Measurements from ENCODE around the gene CHST14.
"Not testable (repeated sequence)": the region's sequence is repeated elsewhere in the genome, so short reads cannot be mapped to it uniquely, and the experiment has no call there.

CHST14 gene

GRCh38 chr15:40441565-40442531 lies 28.9 kb upstream of the CHST14 start:
- peak in 1 of 2 experiments; percentile 39 for DNase-seq

DNA sequence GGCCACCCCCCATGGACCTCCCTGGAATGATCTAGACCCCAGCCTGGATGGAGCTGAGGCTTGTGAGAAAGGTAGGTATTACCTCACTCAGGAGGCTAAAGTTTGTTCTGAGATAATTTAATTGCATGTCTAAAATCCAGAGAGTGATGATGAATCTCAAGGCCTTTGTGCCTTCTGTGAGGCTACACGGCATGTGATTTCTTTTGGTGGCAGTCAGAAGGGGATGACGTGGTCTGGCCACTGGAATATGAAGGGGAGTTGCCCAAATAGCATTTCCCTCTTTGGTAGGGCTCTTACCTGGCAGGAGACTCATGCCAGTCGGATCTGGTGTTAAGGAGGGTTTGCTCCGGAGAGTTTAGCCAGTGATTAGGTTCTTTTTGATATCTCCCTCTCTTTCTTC lies 27.5 kb upstream of the CHST14 start:
- DNase-seq, result no peak

DNA sequence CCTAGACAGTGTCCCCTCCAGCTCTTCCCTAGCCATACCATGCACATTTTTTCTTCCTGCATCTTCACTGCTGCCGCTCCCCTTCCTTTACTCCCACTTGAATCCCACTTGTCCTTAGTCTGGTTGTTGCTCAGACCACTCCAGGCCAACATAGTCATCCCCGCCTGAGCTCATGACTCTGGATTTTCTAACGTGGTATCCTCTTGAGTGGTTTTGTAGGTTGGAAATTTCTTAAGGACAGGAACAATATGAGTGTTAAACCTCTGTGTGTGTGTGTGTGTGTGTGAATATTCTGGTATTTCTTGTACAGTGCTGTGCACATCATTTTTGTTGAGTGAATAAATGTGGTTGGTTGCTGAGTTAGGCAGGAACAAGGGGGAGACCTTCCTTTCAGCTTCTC lies 26.9 kb upstream of the CHST14 start:
- no peak for DNase-seq

GRCh38 chr15:40444736-40445135 lies 26.0 kb upstream of the CHST14 start:
- DNase-seq, result no peak

- DNase-seq, result no peak
These were observed 25.3 kb upstream of the CHST14 start for GRCh38 chr15:40445421-40445922.

GRCh38 chr15:40446144-40446543 lies 24.6 kb upstream of the CHST14 start:
- no peak for DNase-seq

GRCh38 chr15:40448354-40448753 lies 22.4 kb upstream of the CHST14 start:
- DNase-seq, result no peak

GRCh38 chr15:40449275-40449674 lies 21.5 kb upstream of the CHST14 start:
- no peak for DNase-seq

- DNase-seq, result no peak
These were observed 20.7 kb upstream of the CHST14 start for GRCh38 chr15:40450047-40450446.

DNA sequence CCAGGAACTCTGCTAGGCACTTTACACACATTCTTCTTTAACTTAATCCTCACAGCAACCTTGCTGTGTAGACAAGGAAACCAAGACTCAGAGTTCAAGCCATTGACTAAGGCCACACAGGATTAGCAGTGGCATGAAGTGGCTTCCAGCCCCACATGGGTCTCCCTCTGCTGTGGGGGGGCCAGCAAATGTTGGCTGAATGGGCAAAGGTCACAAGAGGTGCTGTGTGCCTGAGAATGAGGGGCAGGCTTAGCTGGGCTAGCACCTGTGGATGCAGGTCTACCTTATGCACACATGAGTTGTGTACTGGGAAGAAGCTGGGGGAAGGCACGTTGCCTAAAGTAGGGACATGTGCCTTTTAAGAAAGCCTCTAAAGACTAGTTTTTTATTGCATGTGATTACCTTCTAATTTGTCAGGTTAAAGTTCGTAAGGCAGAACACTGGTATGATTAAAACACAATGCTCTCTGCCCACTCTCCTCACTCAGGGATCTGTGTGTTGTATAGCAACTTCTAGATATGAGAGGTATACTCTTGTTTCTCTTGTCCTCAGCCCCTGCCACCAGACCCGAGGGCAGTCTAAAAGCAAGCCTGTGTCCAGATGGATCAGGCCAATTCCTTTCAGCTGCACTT lies 19.1 kb upstream of the CHST14 start:
- no peak for DNase-seq

GRCh38 chr15:40452296-40453090 lies 18.3 kb upstream of the CHST14 start:
- no peak for DNase-seq

DNA sequence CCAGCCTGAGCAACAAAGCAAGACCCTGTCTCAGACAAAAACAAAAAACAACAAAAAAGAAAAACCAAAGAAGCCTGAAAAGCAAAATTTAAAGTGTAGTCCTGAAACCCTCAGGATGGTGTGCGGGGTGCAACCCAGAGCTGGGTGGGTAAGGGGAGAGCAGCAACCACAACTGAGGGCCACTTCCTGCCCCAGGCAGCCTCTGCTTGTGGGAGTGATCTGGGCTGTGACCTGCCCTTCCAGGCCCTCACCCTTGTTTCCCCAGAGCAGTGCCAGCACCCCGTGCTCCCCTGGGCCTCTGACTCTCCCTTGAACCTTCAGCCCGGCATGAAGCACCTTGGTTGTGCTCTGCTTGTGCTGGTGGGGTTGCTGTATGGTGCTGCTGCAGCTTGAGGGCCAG lies 16.8 kb upstream of the CHST14 start:
- not testable (repeated sequence) for DNase-seq

GRCh38 chr15:40454904-40455391 lies 15.8 kb upstream of the CHST14 start:
- DNase-seq, result no peak

- DNase-seq, result no peak
These were observed 14.5 kb upstream of the CHST14 start for GRCh38 chr15:40456299-40456712.

- DNase-seq, result no peak
These were observed 14.0 kb upstream of the CHST14 start for GRCh38 chr15:40456738-40457137.

- DNase-seq, result no peak
These were observed 12.1 kb upstream of the CHST14 start for GRCh38 chr15:40458495-40459371.

- DNase-seq, result no peak
These were observed 11.3 kb upstream of the CHST14 start for GRCh38 chr15:40459391-40460015.

DNA sequence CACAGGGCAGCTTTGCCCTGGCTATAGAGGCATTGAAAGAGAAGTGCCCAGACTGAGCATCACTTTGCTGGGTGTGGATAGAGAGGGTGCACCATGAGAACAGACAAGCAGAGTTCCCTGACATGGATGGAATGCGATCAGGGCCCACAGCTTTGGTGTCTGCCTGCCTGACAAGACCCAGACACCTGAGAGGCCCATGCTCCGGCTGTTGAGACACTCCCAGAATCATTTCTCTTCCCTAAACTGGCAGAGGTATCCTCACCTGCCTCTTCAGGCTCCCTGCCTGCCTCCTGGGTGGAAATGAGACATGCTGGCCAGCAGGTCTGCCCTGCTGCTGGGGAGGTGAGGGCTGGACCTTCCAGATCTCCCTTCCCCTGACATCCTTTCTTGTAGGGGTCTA lies 10.4 kb upstream of the CHST14 start:
- DNase-seq, result no peak

- DNase-seq, result no peak
These were observed 8.8 kb upstream of the CHST14 start for GRCh38 chr15:40461958-40462357.

- no peak for DNase-seq
These were observed 7.5 kb upstream of the CHST14 start for GRCh38 chr15:40463279-40463678.

GRCh38 chr15:40463886-40464545 lies 6.8 kb upstream of the CHST14 start:
- no peak for DNase-seq

Measured in activated CD4-positive, alpha-beta T cell treated with anti-CD3 and anti-CD28 coated beads, Interleukin-2, amount 50 U/mL, for 48 hours (primary cell).